Psoas muscle (tissue), 8 donors: ENCODE results near the gene E2F3. TPM values are rescaled to one million over a fixed set of nuclear protein-coding genes. Genes with fewer than 3 reads are reported as not detected.
"Not testable (repeated sequence)": the region's sequence is repeated elsewhere in the genome, so short reads cannot be mapped to it uniquely, and the experiment has no call there.

Source experiments
- ATAC-seq, 4 donors: fragments of 200-7000 bp; cut with Tn5 transposase; one replicate each; pipeline ENCODE4 v1.9.1; 2020; ENCODE audit warnings: moderate library complexity in 3 of 4, mild to moderate bottlenecking in 2 of 4
- DNase-seq, 2 donors: peaks; one replicate each; pipeline ENCODE4 v3.0.0-alpha.2; 2020
- H3K27ac ChIP-seq: fragments of 200-600 bp; one replicate; pipeline ENCODE4 v1.8.0; 2022
- H3K27me3 ChIP-seq, 3 donors: fragments of 200-600 bp in 1 of 3; one replicate each; pipeline versions ENCODE4 v1.6.1 to v1.8.0; 2013 to 2022; ENCODE audit warnings: low read length in 2 of 3, mild to moderate bottlenecking in 2 of 3, moderate library complexity in 1 of 3; ENCODE audit not compliant: insufficient read depth in 3 of 3
- H3K36me3 ChIP-seq, 2 donors: fragments of 200-600 bp in 1 of 2; one replicate each; pipeline versions ENCODE4 v1.6.1 to v1.8.0; 2013 to 2022; ENCODE audit warnings: low read depth in 1 of 2, mild to moderate bottlenecking in 1 of 2, moderate library complexity in 1 of 2; ENCODE audit not compliant: insufficient read depth in 1 of 2
- H3K4me1 ChIP-seq: fragments of 200-600 bp; one replicate; pipeline ENCODE4 v1.8.0; 2022
- H3K4me3 ChIP-seq: fragments of 200-600 bp; one replicate; pipeline ENCODE4 v1.8.0; 2022; ENCODE audit warnings: mild to moderate bottlenecking
- H3K9me3 ChIP-seq: fragments of 200-600 bp; one replicate; pipeline ENCODE4 v1.8.0; 2022
- WGBS, 3 donors: extraction: QIAGEN DNeasy Blood & Tissue Kit; methylation state at CpG; one replicate each; pipeline versions ENCODE4 v1.1.6 to v1.1.7; 2013; 5-methylcytosine and 5-hydroxymethylcytosine counted together
- intact Hi-C, 2 donors: fragments of 100-400 bp; cut with DNase I; formaldehyde crosslinking; loops; one replicate each; pipeline versions ENCODE4 v1.11.0 to v1.14.2; 2022
- polyA plus RNA-seq, 3 donors: library from polyadenylated mRNA; stranded (reverse); fragments of 200-250 nt; gene quantifications; one replicate each; pipeline ENCODE4 v1.2.3, GENCODE V29; 2013
- total RNA-seq, 4 donors: library from RNA; stranded (reverse); fragmentation: NEBNext Ultra II Directional in 2 of 4; extraction: Animal tissue kit (Norgen Biotek cat#: 25700) in 2 of 4; gene quantifications; one replicate each; pipeline versions ENCODE4 v1.2.1 to v1.2.4, GENCODE V29; 2021 to 2023
- TF ChIP-seq, protein P1 (sequence below): fragments of 200-600 bp; IDR thresholded peaks from one replicate; pipeline ENCODE4 v1.8.0; 2022; ENCODE audit warnings: antibody characterized with exemption
- donor health status: healthy with polysubstance abuse.
- donor health status: DM: no; HTN: no; CAD: no; lungs with moderate emphysema.
- donor health status: Bipolar disorder and iron deficiency.
- donor health status: healthy.
- donor health status: DM: yes; HTN: yes; CAD: no.
- donor health status: DM: no; HTN: no; CAD: no.
- donor health status: DM: no; HTN: no; CAD: no.
- donor health status: DM: yes; HTN: yes; CAD: no.

The E2F3 gene
- total and polyA plus RNA-seq, 7 donors: 4.8 to 16.8 (median 15.3) TPM

DNA sequence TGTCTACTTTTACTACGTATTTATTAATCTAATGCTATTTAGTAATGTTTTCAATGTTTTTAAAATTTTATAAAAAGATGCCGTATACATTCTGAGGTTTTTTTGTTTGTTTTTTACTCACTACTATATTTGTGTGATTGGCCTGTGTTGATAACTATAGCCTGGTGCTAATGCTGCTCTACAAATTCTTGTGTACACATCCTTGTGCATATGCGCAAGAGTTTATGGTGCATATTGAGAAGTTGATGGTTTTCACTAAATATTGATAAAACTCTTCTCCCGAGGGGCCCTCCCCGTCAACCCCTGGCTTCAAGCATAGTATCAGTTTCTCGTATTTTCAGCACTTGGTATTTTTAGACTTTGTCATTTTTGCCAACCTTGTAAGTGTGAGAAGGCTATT, 59.9 kb downstream of the E2F3 start:
- H3K4me1 ChIP-seq: no peaks in the 10 kb centered on the region
- intact Hi-C loops: no loop called here
- H3K4me3 ChIP-seq: no peak overlapping the region
- ATAC-seq (no peak), DNase-seq (no peak)
- H3K9me3 ChIP-seq: no peaks in the 10 kb centered on the region
- TF ChIP-seq, protein P1, sequence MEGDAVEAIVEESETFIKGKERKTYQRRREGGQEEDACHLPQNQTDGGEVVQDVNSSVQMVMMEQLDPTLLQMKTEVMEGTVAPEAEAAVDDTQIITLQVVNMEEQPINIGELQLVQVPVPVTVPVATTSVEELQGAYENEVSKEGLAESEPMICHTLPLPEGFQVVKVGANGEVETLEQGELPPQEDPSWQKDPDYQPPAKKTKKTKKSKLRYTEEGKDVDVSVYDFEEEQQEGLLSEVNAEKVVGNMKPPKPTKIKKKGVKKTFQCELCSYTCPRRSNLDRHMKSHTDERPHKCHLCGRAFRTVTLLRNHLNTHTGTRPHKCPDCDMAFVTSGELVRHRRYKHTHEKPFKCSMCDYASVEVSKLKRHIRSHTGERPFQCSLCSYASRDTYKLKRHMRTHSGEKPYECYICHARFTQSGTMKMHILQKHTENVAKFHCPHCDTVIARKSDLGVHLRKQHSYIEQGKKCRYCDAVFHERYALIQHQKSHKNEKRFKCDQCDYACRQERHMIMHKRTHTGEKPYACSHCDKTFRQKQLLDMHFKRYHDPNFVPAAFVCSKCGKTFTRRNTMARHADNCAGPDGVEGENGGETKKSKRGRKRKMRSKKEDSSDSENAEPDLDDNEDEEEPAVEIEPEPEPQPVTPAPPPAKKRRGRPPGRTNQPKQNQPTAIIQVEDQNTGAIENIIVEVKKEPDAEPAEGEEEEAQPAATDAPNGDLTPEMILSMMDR: no peak
- H3K27me3 ChIP-seq: no peaks in the 10 kb centered on the region
- H3K36me3 ChIP-seq: no peaks in the 10 kb centered on the region
- H3K27ac ChIP-seq: no peak overlapping the region
- 68 to 86% (median 69%) methylated on average over 6 of the region's 6 CpGs for WGBS, 3 donors

DNA sequence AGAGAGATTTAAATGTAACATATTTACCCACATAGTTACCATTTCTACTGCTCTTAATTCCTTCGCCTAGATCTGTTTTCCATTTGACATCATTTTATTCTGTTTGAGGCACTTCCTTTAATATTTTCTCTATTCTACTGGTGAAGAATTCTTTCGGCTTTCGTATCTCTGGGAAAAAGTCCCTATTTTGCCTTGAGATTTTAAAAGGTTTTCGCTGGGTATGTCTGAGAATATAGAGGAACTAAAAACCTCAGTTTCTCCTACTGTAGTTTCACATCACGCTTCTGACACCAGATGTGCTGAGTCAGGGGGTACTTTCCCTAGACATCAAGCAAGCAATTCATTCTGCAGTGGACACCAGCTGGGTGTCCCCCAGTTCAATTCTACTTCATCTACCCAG, 61.7 kb downstream of the E2F3 start:
- H3K27ac ChIP-seq: no peak overlapping the region

DNA sequence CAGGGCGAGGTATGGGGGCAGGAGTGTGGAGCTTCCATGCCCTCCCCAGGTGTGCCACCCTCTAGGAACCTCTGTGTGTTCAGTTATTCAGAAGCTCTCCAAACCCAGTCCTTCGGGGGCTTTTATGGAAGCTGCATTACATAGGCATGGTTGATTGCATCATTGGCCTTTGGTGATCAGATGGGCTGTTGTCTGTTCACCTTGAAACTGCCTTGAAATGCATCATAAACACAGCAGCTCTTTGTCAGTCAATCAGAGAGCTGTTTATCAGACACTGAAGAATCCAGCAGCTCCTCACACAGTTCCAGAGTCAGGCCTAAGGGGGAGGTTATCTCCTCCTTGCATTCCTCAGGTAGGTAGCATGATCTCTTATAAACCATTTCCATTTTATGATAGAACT, 62.4 kb downstream of the E2F3 start:
- ATAC-seq (no peak), DNase-seq (no peak)
- Histone ChIP-seq H3K4me1 (no peaks in the 10 kb centered on the region), H3K36me3 (no peaks in the 10 kb centered on the region), H3K4me3 (no peak overlapping the region), H3K27me3 (no peaks in the 10 kb centered on the region), H3K27ac (no peak overlapping the region), H3K9me3 (no peaks in the 10 kb centered on the region)
- intact Hi-C loops: no loop called here
- WGBS, 3 donors: 93 to 98% (median 97%) methylated on average over 2 of the region's 2 CpGs
- TF ChIP-seq, protein P1: no peak

More for the DNA sequence above, 61.7 kb downstream of the E2F3 start:
- no peak for ATAC-seq
- 94 to 97% (median 95%) methylated on average over 5 of the region's 5 CpGs for WGBS, 3 donors
- H3K9me3 ChIP-seq: no peaks in the 10 kb centered on the region
- TF ChIP-seq, protein P1: no peak
- DNase-seq: no peak
- no peaks in the 10 kb centered on the region for H3K4me1 ChIP-seq
- intact Hi-C loops: no loop called here
- no peaks in the 10 kb centered on the region for H3K36me3 ChIP-seq
- no peaks in the 10 kb centered on the region for H3K27me3 ChIP-seq
- no peak overlapping the region for H3K4me3 ChIP-seq

DNA sequence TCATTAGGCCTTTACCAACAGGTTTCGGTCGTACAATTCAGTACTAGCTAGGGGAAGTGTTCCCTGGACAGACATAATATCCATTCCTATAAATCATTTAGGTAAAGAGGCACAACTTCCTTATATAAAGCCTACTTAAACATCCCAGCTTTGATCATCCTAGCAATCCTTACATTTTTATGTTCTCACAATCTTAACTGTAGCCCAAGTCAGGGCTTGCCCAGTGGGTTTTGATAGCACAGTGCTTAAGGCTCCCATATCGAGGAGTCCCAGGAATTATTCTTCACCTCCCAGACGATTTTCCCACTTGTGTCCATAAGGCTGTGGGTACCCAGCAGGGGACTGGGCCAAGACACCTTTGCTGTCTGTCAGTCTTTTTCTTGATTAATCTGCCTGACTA, 63.2 kb downstream of the E2F3 start:
- intact Hi-C loops: no loop called here
- WGBS, 3 donors: 89 to 91% (median 90%) methylated on average over 4 of the region's 4 CpGs
- no peak for ATAC-seq

DNA sequence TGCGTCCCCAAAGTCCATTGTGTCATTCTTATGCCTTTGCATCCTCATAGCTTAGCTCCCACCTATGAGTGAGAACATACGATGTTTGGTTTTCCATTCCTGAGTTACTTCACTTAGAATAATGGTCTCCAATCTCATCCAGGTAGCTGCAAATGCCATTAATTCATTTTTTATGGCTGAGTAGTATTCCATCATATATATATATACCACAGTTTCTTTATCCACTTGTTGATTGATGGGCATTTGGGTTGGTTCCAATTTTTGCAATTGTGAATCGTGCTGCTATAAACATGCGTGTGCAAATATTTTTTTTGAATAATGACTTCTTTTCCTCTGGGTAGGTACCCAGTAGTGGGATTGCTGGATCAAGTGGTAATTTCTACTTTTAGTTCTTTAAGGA, 63.9 kb downstream of the E2F3 start:
- not testable (repeated sequence) for ATAC-seq
- 98 to 99% (median 99%) methylated on average over 4 of the region's 4 CpGs for WGBS, 3 donors

More for the DNA sequence above, 63.2 kb downstream of the E2F3 start:
- DNase-seq: no peak
- H3K4me3 ChIP-seq: no peak overlapping the region
- no peaks in the 10 kb centered on the region for H3K36me3 ChIP-seq
- TF ChIP-seq, protein P1: no peak
- H3K4me1 ChIP-seq: no peaks in the 10 kb centered on the region
- H3K27me3 ChIP-seq: no peaks in the 10 kb centered on the region
- H3K27ac ChIP-seq: no peak overlapping the region
- no peaks in the 10 kb centered on the region for H3K9me3 ChIP-seq

More for the DNA sequence above, 63.9 kb downstream of the E2F3 start:
- H3K36me3 ChIP-seq, H3K9me3 ChIP-seq, intact Hi-C loops, H3K4me3 ChIP-seq, DNase-seq, H3K27ac ChIP-seq, H3K27me3 ChIP-seq, H3K4me1 ChIP-seq: not testable (repeated sequence)
